CD4-positive, alpha-beta T cell treated with Interleukin-12 subunit alpha and Interleukin-12 subunit beta, for 1 hour (primary cell): ENCODE data around the gene DRG2.

ENCODE experiments used
- DNase-seq: peaks from one replicate; pipeline ENCODE4 v3.0.0-alpha.2; 2020

Gene DRG2

GRCh38 chr17:18117982-18118975 lies 30.5 kb downstream of the DRG2 start:
- DNase-seq = no peak

GRCh38 chr17:18119166-18119745 lies 31.5 kb downstream of the DRG2 start:
- no peak for DNase-seq

DNA sequence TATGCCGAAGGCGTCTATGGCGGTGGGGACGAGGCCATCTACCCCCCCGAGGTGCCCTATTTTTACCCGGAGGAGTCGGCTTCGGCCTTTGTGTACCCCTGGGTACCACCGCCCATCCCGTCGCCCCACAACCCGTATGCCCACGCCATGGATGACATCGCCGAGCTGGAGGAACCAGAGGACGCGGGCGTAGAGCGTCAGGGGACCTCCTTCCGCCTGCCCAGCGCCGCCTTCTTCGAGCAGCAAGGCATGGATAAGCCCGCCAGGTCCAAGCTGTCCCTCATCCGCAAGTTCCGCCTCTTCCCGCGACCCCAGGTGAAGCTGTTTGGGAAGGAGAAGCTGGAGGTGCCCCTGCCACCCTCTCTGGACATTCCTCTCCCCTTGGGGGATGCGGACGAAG lies 32.2 kb downstream of the DRG2 start:
- no peak for DNase-seq

- no peak for DNase-seq
Measured at GRCh38 chr17:18120461-18121017, 32.8 kb downstream of the DRG2 start.

DNA sequence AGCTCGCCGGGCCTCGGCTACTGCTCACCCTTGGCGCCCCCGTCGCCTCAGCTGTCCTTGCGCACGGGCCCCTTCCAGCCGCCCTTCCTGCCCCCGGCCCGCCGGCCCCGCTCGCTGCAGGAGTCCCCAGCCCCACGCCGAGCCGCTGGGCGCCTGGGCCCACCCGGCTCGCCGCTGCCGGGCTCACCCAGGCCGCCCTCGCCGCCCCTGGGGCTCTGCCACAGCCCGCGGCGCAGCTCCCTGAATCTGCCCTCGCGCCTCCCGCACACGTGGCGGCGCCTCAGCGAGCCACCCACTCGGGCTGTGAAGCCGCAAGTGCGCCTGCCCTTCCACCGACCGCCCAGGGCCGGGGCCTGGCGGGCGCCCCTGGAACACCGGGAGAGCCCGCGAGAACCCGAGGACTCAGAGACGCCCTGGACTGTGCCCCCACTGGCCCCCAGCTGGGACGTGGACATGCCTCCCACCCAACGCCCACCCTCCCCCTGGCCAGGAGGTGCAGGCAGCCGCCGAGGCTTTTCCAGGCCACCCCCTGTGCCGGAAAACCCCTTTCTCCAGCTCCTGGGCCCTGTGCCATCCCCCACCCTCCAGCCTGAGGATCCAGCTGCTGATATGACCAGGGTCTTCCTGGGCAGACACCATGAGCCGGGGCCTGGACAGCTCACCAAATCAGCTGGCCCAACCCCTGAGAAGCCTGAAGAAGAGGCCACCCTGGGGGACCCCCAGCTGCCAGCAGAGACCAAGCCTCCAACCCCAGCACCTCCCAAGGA lies 33.6 kb downstream of the DRG2 start:
- no peak for DNase-seq

DNA sequence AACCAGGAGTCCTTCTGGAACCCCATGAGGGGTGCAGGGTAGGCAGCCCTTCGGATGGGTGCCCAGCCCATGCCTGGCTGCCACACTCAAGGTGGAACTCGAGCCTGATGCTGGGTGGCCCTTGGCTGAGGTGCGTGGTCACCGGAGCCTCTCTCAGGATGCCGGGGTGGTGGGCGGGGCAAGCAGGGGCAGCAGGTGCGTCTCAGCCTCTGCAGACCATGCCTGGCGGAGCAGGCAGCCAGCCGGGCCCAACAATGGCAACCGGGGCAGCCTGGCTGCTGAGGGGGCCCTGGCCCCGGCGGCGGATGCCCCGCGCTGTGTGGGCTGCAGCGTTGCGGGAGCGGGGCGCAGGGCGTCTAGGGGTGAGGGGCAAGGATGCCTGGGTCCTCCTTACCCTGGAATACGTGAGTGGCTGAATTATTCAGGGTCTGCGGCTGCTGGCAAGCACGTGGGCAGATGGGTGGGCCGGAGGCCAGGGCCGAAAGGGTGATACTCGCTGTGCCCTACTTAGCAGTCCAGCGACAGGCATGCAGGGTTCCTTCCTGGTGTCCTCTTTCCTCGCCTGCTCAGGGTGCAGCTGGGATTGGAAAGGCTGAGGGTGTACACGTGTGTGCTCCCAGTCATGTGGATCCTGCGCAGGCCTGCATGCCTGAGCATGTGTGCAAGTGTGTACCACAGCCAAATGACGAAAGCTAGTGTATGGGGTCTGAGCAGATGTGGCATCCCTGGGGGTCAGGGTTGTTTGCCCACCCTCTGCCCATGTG lies 35.4 kb downstream of the DRG2 start:
- no peak for DNase-seq

GRCh38 chr17:18124345-18125126 lies 36.8 kb downstream of the DRG2 start:
- no peak for DNase-seq

DNA sequence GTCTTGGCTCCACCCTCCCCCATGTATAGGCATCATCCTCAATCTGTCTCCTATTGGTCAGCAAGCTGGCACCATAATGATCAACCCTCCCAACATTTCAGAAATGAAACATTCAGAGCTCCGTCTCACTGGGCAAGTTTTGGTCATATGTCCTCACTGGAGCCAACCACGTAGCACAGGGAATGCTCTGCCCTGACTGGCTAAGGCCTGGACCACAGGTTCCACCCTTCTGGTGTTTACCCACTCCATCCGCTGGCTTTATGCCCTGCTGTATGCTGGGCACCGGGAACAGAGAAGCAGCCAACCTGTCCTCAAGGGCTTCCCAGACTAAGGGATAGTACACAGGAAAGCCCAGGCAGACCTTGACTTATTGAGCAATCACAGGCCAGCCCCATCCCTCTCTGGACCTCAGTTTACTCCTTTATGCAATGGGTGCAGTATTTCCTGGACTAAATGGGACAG lies 41.3 kb downstream of the DRG2 start:
- no peak for DNase-seq

- no peak for DNase-seq
Measured at GRCh38 chr17:18132711-18133110, 45.0 kb downstream of the DRG2 start.

DNA sequence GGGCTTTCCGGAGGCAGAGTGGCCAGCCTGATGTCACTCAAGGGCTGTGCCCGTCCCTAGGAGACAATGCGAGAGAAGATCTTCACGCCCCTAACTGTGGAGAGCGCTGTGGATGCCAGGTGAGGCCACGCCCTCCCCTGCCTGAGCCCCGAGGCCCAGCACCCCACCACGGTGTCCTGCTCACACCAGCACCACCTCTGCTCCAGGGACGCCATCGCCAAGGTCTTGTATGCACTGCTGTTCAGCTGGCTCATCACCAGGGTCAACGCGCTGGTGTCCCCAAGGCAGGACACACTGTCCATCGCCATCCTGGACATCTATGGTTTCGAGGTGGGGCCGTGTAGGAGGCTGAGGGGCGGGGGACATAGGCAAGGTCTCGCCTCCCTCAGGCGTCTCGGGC lies 48.6 kb downstream of the DRG2 start:
- DNase-seq = no peak

DNA sequence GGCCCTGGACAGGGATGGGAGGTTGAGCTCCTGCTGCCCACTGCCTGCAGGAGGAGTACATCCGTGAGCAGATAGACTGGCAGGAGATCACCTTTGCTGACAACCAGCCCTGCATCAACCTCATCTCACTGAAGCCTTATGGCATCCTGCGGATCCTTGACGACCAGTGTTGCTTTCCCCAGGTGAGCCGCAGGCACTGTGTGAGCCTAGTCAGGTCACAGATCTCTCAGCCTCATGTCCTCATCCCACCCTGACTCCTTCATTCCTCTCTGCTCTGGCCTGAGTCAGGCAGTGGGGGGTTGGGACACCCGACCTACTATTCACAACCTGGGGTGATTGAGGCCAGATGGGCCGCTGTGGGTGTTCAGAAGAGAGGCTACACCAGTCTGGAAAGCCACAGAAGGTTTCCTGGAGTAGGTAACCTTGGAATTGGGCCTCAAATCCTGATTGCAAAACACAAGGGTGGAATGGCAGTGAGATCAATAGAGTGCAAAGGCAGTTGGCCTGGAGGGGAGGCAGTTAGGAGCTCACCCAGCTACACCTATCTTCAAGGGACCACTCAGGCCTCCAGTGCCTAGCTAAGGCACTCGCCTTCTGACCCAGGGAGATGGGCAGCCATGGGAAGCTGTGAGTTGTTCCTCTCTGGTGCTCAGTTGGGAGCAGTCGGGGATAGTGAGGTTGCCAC lies 50.5 kb downstream of the DRG2 start:
- no peak for DNase-seq

- DNase-seq = no peak
Measured at GRCh38 chr17:18139092-18139491, 51.3 kb downstream of the DRG2 start.

- no peak for DNase-seq
Measured at GRCh38 chr17:18139498-18139897, 51.8 kb downstream of the DRG2 start.

- no peak for DNase-seq
Measured at GRCh38 chr17:18139949-18140348, 52.2 kb downstream of the DRG2 start.

GRCh38 chr17:18140648-18141047 lies 52.9 kb downstream of the DRG2 start:
- DNase-seq = no peak

DNA sequence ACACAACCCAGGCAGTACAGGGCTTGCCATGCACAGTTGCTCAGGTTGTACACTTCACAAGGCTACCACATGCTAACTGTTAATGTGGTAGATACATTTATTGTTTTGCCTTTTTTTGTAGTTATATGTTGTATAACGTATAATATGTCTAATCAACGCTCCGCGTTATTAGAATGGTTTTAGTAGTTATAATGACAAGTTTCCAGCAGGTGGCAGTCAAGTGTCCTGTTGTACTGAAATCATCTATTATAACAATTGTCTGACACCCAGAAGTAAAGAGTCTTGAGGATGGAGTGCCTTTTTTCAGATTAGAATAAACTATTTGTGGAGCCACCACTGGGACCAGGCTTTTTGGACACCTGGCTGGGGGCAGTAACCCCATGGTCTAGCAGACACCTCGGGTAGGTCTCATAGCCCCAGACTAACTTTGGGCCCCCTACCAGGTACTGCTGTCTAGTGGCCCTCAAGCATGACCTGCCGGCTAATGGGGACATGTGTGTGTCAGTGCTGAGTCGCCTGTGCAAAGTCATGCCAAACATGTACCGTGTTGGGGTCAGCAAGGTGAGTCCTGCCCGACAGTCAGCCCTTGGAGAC lies 53.6 kb downstream of the DRG2 start:
- peak; percentile 73 for DNase-seq

- DNase-seq = no peak
Measured at GRCh38 chr17:18142417-18142816, 54.7 kb downstream of the DRG2 start.

DNA sequence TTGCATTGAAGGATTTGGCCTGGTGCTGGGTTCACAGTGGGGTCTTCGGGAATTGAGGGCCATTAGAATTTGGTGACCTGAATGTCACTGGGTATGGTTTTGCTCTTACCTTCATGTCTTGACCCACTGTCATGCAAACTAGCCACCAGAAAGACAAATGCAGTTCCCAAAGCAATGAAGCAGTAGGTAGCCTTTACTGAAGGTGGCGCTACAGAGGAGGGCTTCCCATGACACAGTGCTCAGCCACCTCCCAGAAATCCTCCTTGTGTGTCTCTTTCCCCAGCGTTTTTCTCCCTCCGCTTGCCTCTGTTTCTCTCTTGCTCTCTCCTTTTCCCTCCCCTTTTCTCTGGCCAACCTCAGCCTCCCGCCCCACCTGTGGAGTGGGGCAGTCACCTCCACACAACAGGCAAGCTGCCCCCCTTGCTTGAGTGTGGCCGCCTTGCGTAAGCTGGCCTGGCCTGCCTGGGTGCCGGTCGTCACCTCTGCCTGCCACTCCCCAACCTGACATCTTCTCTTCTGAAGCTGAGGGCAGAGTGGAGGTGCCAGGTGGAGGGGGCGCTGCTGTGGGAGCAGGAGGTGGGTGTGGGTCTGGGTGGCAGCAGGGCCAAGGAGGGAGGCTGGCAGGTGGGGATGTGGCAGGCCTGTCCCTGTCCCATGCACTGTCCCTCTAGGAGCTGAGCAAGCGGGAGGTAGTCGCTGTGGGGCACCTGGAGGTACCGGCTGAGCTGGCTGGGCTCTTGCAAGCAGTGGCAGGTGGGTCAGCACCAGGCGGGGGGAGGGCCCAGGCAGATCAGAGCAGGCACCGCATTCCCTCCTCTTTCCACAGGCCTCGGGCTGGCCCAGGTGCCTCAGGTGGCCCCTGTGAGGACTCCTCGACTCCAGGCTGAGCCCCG lies 55.5 kb downstream of the DRG2 start:
- no peak for DNase-seq

DNA sequence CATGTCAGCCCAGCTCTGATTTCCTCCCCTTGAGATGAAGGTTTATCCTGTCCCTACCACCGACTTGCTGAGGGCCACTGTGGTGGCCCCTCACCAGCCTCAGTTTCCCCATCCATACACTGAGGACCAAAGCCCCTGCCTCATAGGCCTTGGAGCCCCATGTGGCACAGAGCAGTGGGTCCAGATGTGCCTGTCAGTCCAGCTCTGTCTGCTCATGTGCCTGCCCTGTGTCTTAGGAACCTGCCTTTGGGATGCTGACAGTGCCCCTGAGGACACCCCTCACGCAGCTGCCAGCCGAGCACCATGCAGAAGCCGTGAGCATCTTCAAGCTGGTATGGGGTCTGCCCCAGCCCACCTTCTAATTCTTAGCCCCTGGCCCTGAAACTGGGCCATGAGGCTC lies 56.5 kb downstream of the DRG2 start:
- DNase-seq = no peak
